ENCODE measurements around the gene PDE8A. TPM values are rescaled to one million over a fixed set of nuclear protein-coding genes. Genes with fewer than 3 reads are reported as not detected.

The PDE8A gene
- polyA plus RNA-seq, 1 experiment = 22.5 TPM

GRCh38 chr15:84961707-84962106, 19.9 kb upstream of the PDE8A start:
- Histone ChIP-seq H3K4me3 (ENCODE audit: low read depth, low read length) (no peak overlapping the region), H3K27me3 (ENCODE audit: control insufficient read depth, insufficient read depth, low read length) (no peaks in the 10 kb centered on the region; the same call in 1 of the 2 replicates), H3K36me3 (ENCODE audit: control insufficient read depth, insufficient read depth, low read length) (no peaks in the 10 kb centered on the region)
- no peak for DNase-seq (ENCODE audit: low read depth)
- no peak for TF ChIP-seq CTCF (IDR thresholded peaks at IDR 0.05; ENCODE audit: insufficient read depth, low read depth, low read length)
- POLR2A ChIA-PET = no interaction called here
- CTCF ChIA-PET = interaction anchor here (1.2 kb wide), 1 partner anchor 27 kb away, joined by 3 read pairs; no protein-coding TSS in a partner anchor

GRCh38 chr15:84962955-84963354, 18.7 kb upstream of the PDE8A start:
- H3K27me3 ChIP-seq (ENCODE audit: control insufficient read depth, insufficient read depth, low read length) = no peaks in the 10 kb centered on the region; the same call in 1 of the 2 replicates
- no peak overlapping the region for H3K4me3 ChIP-seq (ENCODE audit: low read depth, low read length)
- H3K36me3 ChIP-seq (ENCODE audit: control insufficient read depth, insufficient read depth, low read length) = no peaks in the 10 kb centered on the region
- no peak for DNase-seq (ENCODE audit: low read depth)
- ChIA-PET POLR2A (no interaction called here), CTCF (interaction anchor here (1.5 to 1.9 kb wide), 2 partner anchors 18 to 81 kb away, joined by 6 to 7 read pairs; no protein-coding TSS in a partner anchor)
- no peak for TF ChIP-seq CTCF (IDR thresholded peaks at IDR 0.05; ENCODE audit: insufficient read depth, low read depth, low read length)

GRCh38 chr15:84967380-84967779, 14.3 kb upstream of the PDE8A start:
- ChIA-PET POLR2A (no interaction called here), CTCF (interaction anchor here (0.6 to 2.1 kb wide), 2 partner anchors 13 to 39 kb away, joined by 3 to 5 read pairs; no protein-coding TSS in a partner anchor)
- Histone ChIP-seq H3K4me3 (ENCODE audit: low read depth, low read length) (no peak overlapping the region), H3K27me3 (ENCODE audit: control insufficient read depth, insufficient read depth, low read length) (peaks cover 2% of the 10 kb centered on the region), H3K36me3 (ENCODE audit: control insufficient read depth, insufficient read depth, low read length) (no peaks in the 10 kb centered on the region)
- DNase-seq (ENCODE audit: low read depth) = no peak
- no peak for TF ChIP-seq CTCF (IDR thresholded peaks at IDR 0.05; ENCODE audit: insufficient read depth, low read depth, low read length)

- H3K36me3 ChIP-seq (ENCODE audit: control insufficient read depth, insufficient read depth, low read length) = no peaks in the 10 kb centered on the region
- ChIA-PET CTCF (interaction anchor here (1.4 to 2.1 kb wide), 3 partner anchors 11 to 76 kb away, joined by 5 to 6 read pairs (median 6); no protein-coding TSS in a partner anchor), POLR2A (no interaction called here)
- H3K4me3 ChIP-seq (ENCODE audit: low read depth, low read length) = no peak overlapping the region
- TF ChIP-seq CTCF (IDR thresholded peaks at IDR 0.05; ENCODE audit: insufficient read depth, low read depth, low read length) = no peak
- no peak for DNase-seq (ENCODE audit: low read depth)
- H3K27me3 ChIP-seq (ENCODE audit: control insufficient read depth, insufficient read depth, low read length) = peaks cover 2% of the 10 kb centered on the region
These were observed 13.4 kb upstream of the PDE8A start for GRCh38 chr15:84968301-84968700.

- ChIA-PET POLR2A (no interaction called here), CTCF (interaction anchor here (0.6 to 2.1 kb wide), 4 partner anchors 10 to 75 kb away, joined by 5 to 6 read pairs (median 6); no protein-coding TSS in a partner anchor)
These were observed 12.4 kb upstream of the PDE8A start for GRCh38 chr15:84969257-84969656.

More at GRCh38 chr15:84969257-84969656, 12.4 kb upstream of the PDE8A start:
- DNase-seq (ENCODE audit: low read depth) = no peak
- H3K27me3 ChIP-seq (ENCODE audit: control insufficient read depth, insufficient read depth, low read length) = peaks cover 2% of the 10 kb centered on the region
- no peak overlapping the region for H3K4me3 ChIP-seq (ENCODE audit: low read depth, low read length)
- no peak for TF ChIP-seq CTCF (IDR thresholded peaks at IDR 0.05; ENCODE audit: insufficient read depth, low read depth, low read length)
- H3K36me3 ChIP-seq (ENCODE audit: control insufficient read depth, insufficient read depth, low read length) = no peaks in the 10 kb centered on the region
